ENCODE data around the gene TMCO4. TPM values are rescaled to one million over a fixed set of nuclear protein-coding genes. Genes with fewer than 3 reads are reported as not detected.

Gene TMCO4
- total and polyA plus RNA-seq, 10 of the 15 experiments (the other 5 are each of a cell fraction or from before 2014, with no cell fraction given): 2.4 to 20.8 (median 13.0) TPM

- TF ChIP-seq PRDM15 (CRISPR knock-in tag; IDR thresholded peaks at IDR 0.05) (no peak), TCF12 (IDR thresholded peaks at IDR 0.05; ENCODE audit: low read depth, low read length) (no peak), BACH1 (IDR thresholded peaks at IDR 0.05; ENCODE audit: borderline replicate concordance) (no peak), ZNF24 (IDR thresholded peaks at IDR 0.05) (no peak), KDM1A (IDR thresholded peaks at IDR 0.05; ENCODE audit: borderline replicate concordance) (no peak), YBX1 (IDR thresholded peaks at IDR 0.05) (no peak), SREBF2 (IDR thresholded peaks at IDR 0.05; ENCODE audit: low read length) (no peak), SRF (IDR thresholded peaks at IDR 0.05; ENCODE audit: low read depth in 2 of 2, low read length in 2 of 2) (no peak)
Observed at GRCh38 chr1:19837866-19838265, 38.1 kb upstream of the TMCO4 start (continued).

GRCh38 chr1:19835578-19835977 lies 35.9 kb upstream of the TMCO4 start:
- Histone ChIP-seq H3K9me3 (replicated peaks; ENCODE audit: control insufficient read depth, insufficient read depth, low read length) (peaks cover 3% of the 10 kb centered on the region; the same call in 2 of the 3 replicates), H2AFZ (ENCODE audit: control insufficient read depth, low read depth, low read length) (no peak overlapping the region), H3K9ac (ENCODE audit: control insufficient read depth, insufficient read depth, low read length) (no peak overlapping the region), H3K27ac (ENCODE audit: control insufficient read depth, insufficient read depth) (no peak overlapping the region), H3K4me1 (ENCODE audit: control insufficient read depth, insufficient read depth, low read length) (no peaks in the 10 kb centered on the region), H3K27me3 (replicated peaks in 1 of 2; ENCODE audit: control insufficient read depth in 2 of 2, insufficient read depth in 2 of 2, low read length in 1 of 2) (no peaks in the 10 kb centered on the region), H3K36me3 (ENCODE audit: control insufficient read depth in 2 of 2, insufficient read depth in 2 of 2, low read length in 1 of 2) (no peaks in the 10 kb centered on the region), H3K4me2 (ENCODE audit: control insufficient read depth, insufficient read depth) (no peak overlapping the region), H3K79me2 (ENCODE audit: control insufficient read depth, insufficient read depth, low read length) (no peaks in the 10 kb centered on the region), H3K4me3 (no peak overlapping the region), H4K20me1 (ENCODE audit: control insufficient read depth, insufficient read depth) (no peaks in the 10 kb centered on the region)
- ChIA-PET RAD21 (ENCODE audit: unreplicated experiment) (no interaction called here), CTCF (no interaction called here), POLR2A (no interaction called here), SMC1A (ENCODE audit: uncharacterized antibody, unreplicated experiment) (no interaction called here)
- ATAC-seq (no peak), FAIRE-seq (no peak), DNase-seq (ENCODE audit: low read depth, low spot score) (no peak)
- in situ Hi-C loops (cut with MboI): no loop called here
- TF ChIP-seq POLR2AphosphoS2 (IDR thresholded peaks at IDR 0.05; ENCODE audit: low read depth, low read length) (no peak), FOXK2 (IDR thresholded peaks at IDR 0.05) (no peak), BMI1 (IDR thresholded peaks at IDR 0.05; ENCODE audit: borderline replicate concordance) (no peak), CREB1 (IDR thresholded peaks at IDR 0.05; ENCODE audit: low read depth) (no peak)
- no TSS peak for BruUV-seq (replicated peaks)
- WGBS (ENCODE audit: insufficient coverage, insufficient replicate concordance, low lambda C conversion rate, missing lambda C conversion rate): 48% methylated on average over 4 of the region's 4 CpGs
- intact Hi-C loops (cut with micrococcal nuclease; ENCODE audit: unreplicated experiment): no loop called here
